HG03432 (cell line): ENCODE data around the gene CDH22.

ENCODE experiments used
- ATAC-seq: cut with Tn5 transposase; IDR thresholded peaks from one replicate; pipeline ENCODE4 v1.9.1; 2021; ENCODE audit warnings: mild to moderate bottlenecking, moderate library complexity; ENCODE audit not compliant: unreplicated experiment

Gene CDH22

GRCh38 chr20:46219190-46219589 is 89.1 kb downstream of the CDH22 start:
- no peak for ATAC-seq

- no peak for ATAC-seq
Observed at GRCh38 chr20:46218656-46219055, 89.6 kb downstream of the CDH22 start.

- ATAC-seq, result no peak
Observed at GRCh38 chr20:46217583-46217982, 90.7 kb downstream of the CDH22 start.

- ATAC-seq, result no peak
Observed at GRCh38 chr20:46216770-46217464, 91.4 kb downstream of the CDH22 start.

- no peak for ATAC-seq
Observed at GRCh38 chr20:46215913-46216707, 92.2 kb downstream of the CDH22 start.

- ATAC-seq, result no peak
Observed at GRCh38 chr20:46214824-46215488, 93.3 kb downstream of the CDH22 start.

- ATAC-seq, result no peak
Observed at GRCh38 chr20:46213946-46214823, 94.1 kb downstream of the CDH22 start.

GRCh38 chr20:46212876-46213275 is 95.4 kb downstream of the CDH22 start:
- no peak for ATAC-seq

- no peak for ATAC-seq
Observed at GRCh38 chr20:46212252-46212651, 96.0 kb downstream of the CDH22 start.

GRCh38 chr20:46211331-46211722 is 97.0 kb downstream of the CDH22 start:
- no peak for ATAC-seq

- no peak for ATAC-seq
Observed at GRCh38 chr20:46210672-46211330, 97.5 kb downstream of the CDH22 start.

GRCh38 chr20:46209930-46210671 is 98.2 kb downstream of the CDH22 start:
- no peak for ATAC-seq

- ATAC-seq, result no peak
Observed at GRCh38 chr20:46207793-46208192, 100.5 kb downstream of the CDH22 start.

GRCh38 chr20:46206992-46207549 is 101.2 kb downstream of the CDH22 start:
- no peak for ATAC-seq

- ATAC-seq, result no peak
Observed at GRCh38 chr20:46206025-46206424, 102.3 kb downstream of the CDH22 start.

GRCh38 chr20:46205349-46205748 is 102.9 kb downstream of the CDH22 start:
- ATAC-seq, result no peak

- ATAC-seq, result no peak
Observed at GRCh38 chr20:46204594-46205186, 103.6 kb downstream of the CDH22 start.

GRCh38 chr20:46203510-46203837 is 104.8 kb downstream of the CDH22 start:
- ATAC-seq, result no peak
